GM12873 (cell line): ENCODE data around the gene FGB.

Source experiments
- CTCF ChIP-seq: IDR thresholded peaks from 2 replicates; pipeline ENCODE4 v1.5.1; 2012; ENCODE audit warnings: low read depth, mild to moderate bottlenecking, moderate library complexity, low read length, control low read depth; ENCODE audit not compliant: insufficient read depth; ENCODE audit errors: missing control alignments

FGB gene

GRCh38 chr4:154588198-154588597 is 25.4 kb downstream of the FGB start:
- TF ChIP-seq CTCF, result no peak

- TF ChIP-seq CTCF, result no peak
These were observed 26.7 kb downstream of the FGB start for GRCh38 chr4:154589296-154590197.

GRCh38 chr4:154590329-154591006 is 27.7 kb downstream of the FGB start, which contains the start of gene FGA:
Gene FGA (minus strand): TSS chr4:154590742. CDS start chr4:154590687, 55 bp downstream.
- no peak for TF ChIP-seq CTCF

GRCh38 chr4:154591890-154592289 is 29.1 kb downstream of the FGB start:
- TF ChIP-seq CTCF, result no peak

GRCh38 chr4:154593868-154594267 is 31.1 kb downstream of the FGB start:
- TF ChIP-seq CTCF, result no peak

- TF ChIP-seq CTCF, result no peak
These were observed 33.0 kb downstream of the FGB start for GRCh38 chr4:154595807-154596206.
